ENCODE measurements around the gene LRP1B. TPM values are rescaled to one million over a fixed set of nuclear protein-coding genes. Genes with fewer than 3 reads are reported as not detected.

LRP1B gene
- total and polyA plus RNA-seq, 2 donors (not counting 1 experiment from before 2014, with no cell fraction given) = not detected

GRCh38 chr2:141035846-141036420 is 1094.9 kb downstream of the LRP1B start:
- H3K4me1 Mint-ChIP-seq = no peaks in the 10 kb centered on the region
- H3K27ac Mint-ChIP-seq = no peak overlapping the region
- Histone ChIP-seq H3K36me3 (replicated peaks in 1 of 2; ENCODE audit: control extremely low read depth in 1 of 2, control insufficient read depth in 1 of 2, extremely low read depth in 1 of 2, insufficient read depth in 2 of 2, low read length in 1 of 2) (no peaks in the 10 kb centered on the region), H3K4me2 (replicated peaks; ENCODE audit: low read depth, low read length, poor library complexity, severe bottlenecking) (no peak overlapping the region), H4K20me1 (ENCODE audit: control insufficient read depth, insufficient read depth, low read length, poor library complexity, severe bottlenecking) (no peaks in the 10 kb centered on the region), H3K9ac (ENCODE audit: low read length) (no peak overlapping the region), H3K4me3 (ENCODE audit: control extremely low read depth in 1 of 5, extremely low read depth in 1 of 5, insufficient read depth in 1 of 5, low read depth in 2 of 5, low read length in 4 of 5) (no peak overlapping the region), H3K27me3 (replicated peaks in 1 of 4; ENCODE audit: control extremely low read depth in 1 of 4, control insufficient read depth in 3 of 4, insufficient read depth in 4 of 4, low read length in 3 of 4) (no peaks in the 10 kb centered on the region), H3K4me1 (ENCODE audit: control insufficient read depth in 2 of 2, insufficient read depth in 2 of 2, low read length in 2 of 2) (no peaks in the 10 kb centered on the region), H3K9me3 (ENCODE audit: control extremely low read depth in 1 of 3, control insufficient read depth in 2 of 3, insufficient read depth in 1 of 3, low read length in 2 of 3) (no peaks in the 10 kb centered on the region), H2AFZ (ENCODE audit: insufficient read depth, low read depth, low read length, poor library complexity, severe bottlenecking) (no peak overlapping the region), H3K27ac (ENCODE audit: low read length in 2 of 2) (no peak overlapping the region), H3K79me2 (ENCODE audit: control insufficient read depth, insufficient read depth, low read length) (no peaks in the 10 kb centered on the region)
- ChIA-PET POLR2A (no interaction called here), CTCF (no interaction called here)
- ATAC-seq (ENCODE audit: low read depth) (no peak), DNase-seq (no peak)
- no peak overlapping the region for H3K4me3 Mint-ChIP-seq
- intact Hi-C loops (cut with micrococcal nuclease) = no loop called here
- H3K27me3 Mint-ChIP-seq = no peaks in the 10 kb centered on the region
- TF ChIP-seq EZH2 (IDR thresholded peaks at IDR 0.05; ENCODE audit: borderline replicate concordance, insufficient read depth, low read depth, low read length, poor library complexity, severe bottlenecking) = no peak
- no peak for TF ChIP-seq CTCF (IDR thresholded peaks at IDR 0.05)
- peaks cover 3% of the 10 kb centered on the region for H3K9me3 Mint-ChIP-seq (ENCODE audit: insufficient read depth)
- 82% methylated on average over 2 of the region's 4 CpGs for WGBS (ENCODE audit: insufficient coverage)

DNA sequence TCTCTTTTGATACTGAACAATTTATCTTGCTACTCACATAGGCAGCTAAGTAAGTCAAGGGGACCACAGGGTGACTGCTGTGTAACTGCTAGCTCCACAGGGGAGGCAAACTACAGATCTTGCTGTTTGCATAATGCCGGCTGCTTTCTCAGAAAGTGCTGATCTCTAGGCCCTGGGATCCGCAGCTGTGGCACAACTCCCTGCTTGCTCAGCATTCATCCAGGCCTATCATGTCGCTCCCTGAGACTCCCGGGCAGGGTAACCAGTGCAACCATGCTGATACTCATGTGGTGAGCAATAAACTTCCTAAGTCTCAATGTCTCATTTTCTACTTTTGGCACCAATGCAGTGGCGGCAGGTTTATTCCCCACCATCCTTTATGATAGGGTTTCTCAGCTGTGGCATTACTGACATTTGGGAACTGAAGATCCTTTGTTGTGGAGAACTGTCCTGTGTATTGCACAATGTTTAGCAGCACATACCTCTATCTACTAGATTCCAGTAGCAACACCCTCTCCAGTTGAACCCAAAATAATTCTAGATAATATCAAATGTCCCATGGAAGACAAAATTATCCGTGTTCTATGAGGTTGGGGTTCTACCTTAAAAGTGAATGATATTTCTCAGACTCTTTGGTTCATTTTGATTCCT is 1101.3 kb downstream of the LRP1B start:
- intact Hi-C loops (cut with micrococcal nuclease) = no loop called here
- H3K4me1 ChIP-seq (ENCODE audit: control insufficient read depth in 2 of 2, insufficient read depth in 2 of 2, low read length in 2 of 2) = no peaks in the 10 kb centered on the region
- ChIA-PET CTCF (no interaction called here), POLR2A (no interaction called here)
- Mint-ChIP-seq H3K9me3 (ENCODE audit: insufficient read depth) (peaks cover 3% of the 10 kb centered on the region), H3K27me3 (no peaks in the 10 kb centered on the region), H3K27ac (no peak overlapping the region), H3K4me3 (no peak overlapping the region), H3K4me1 (no peaks in the 10 kb centered on the region)
- no peaks in the 10 kb centered on the region for H3K79me2 ChIP-seq (ENCODE audit: control insufficient read depth, insufficient read depth, low read length)
- H3K27ac ChIP-seq (ENCODE audit: low read length in 2 of 2) = no peak overlapping the region
- ATAC-seq (ENCODE audit: low read depth) (no peak), DNase-seq (no peak)
- no peaks in the 10 kb centered on the region for H3K36me3 ChIP-seq (replicated peaks in 1 of 2; ENCODE audit: control extremely low read depth in 1 of 2, control insufficient read depth in 1 of 2, extremely low read depth in 1 of 2, insufficient read depth in 2 of 2, low read length in 1 of 2)
- no peak overlapping the region for H2AFZ ChIP-seq (ENCODE audit: insufficient read depth, low read depth, low read length, poor library complexity, severe bottlenecking)
- TF ChIP-seq CTCF (IDR thresholded peaks at IDR 0.05) (no peak), EZH2 (IDR thresholded peaks at IDR 0.05; ENCODE audit: borderline replicate concordance, insufficient read depth, low read depth, low read length, poor library complexity, severe bottlenecking) (no peak)
- 86% methylated on average over 4 of the region's 6 CpGs for WGBS (ENCODE audit: insufficient coverage)
- H3K4me2 ChIP-seq (replicated peaks; ENCODE audit: low read depth, low read length, poor library complexity, severe bottlenecking) = no peak overlapping the region
- H3K4me3 ChIP-seq (ENCODE audit: control extremely low read depth in 1 of 5, extremely low read depth in 1 of 5, insufficient read depth in 1 of 5, low read depth in 2 of 5, low read length in 4 of 5) = no peak overlapping the region
- H3K9ac ChIP-seq (ENCODE audit: low read length) = no peak overlapping the region
- H3K27me3 ChIP-seq (replicated peaks in 1 of 4; ENCODE audit: control extremely low read depth in 1 of 4, control insufficient read depth in 3 of 4, insufficient read depth in 4 of 4, low read length in 3 of 4) = no peaks in the 10 kb centered on the region
- no peaks in the 10 kb centered on the region for H3K9me3 ChIP-seq (ENCODE audit: control extremely low read depth in 1 of 3, control insufficient read depth in 2 of 3, insufficient read depth in 1 of 3, low read length in 2 of 3)
- H4K20me1 ChIP-seq (ENCODE audit: control insufficient read depth, insufficient read depth, low read length, poor library complexity, severe bottlenecking) = no peaks in the 10 kb centered on the region
